Kidney (tissue), 14 donors: ENCODE results near the gene FDPS. TPM values are rescaled to one million over a fixed set of nuclear protein-coding genes. Genes with fewer than 3 reads are reported as not detected.

Experiments
- DNase-seq, 5 donors: peaks; one replicate each; pipeline ENCODE4 v3.0.0-alpha.2; 2013 to 2020
- FAIRE-seq: peaks from 2 replicates; lab custom pipeline; 2012; peaks lifted over from hg19 to GRCh38; lab: Jason Lieb, UNC
- H3K27ac ChIP-seq, 2 donors: one replicate each; pipeline ENCODE4 v1.7.0; 2013; ENCODE audit warnings: low read depth in 2 of 2, low read length in 2 of 2, inconsistent platforms in 1 of 2
- H3K27me3 ChIP-seq: one replicate; pipeline ENCODE4 v1.7.1; 2013; ENCODE audit warnings: low read length, inconsistent platforms; ENCODE audit not compliant: control insufficient read depth, insufficient read depth
- H3K36me3 ChIP-seq, 3 donors: one replicate each; pipeline versions ENCODE4 v1.7.0 to v1.7.1; 2013; ENCODE audit warnings: low read length in 3 of 3, control low read depth in 1 of 3, inconsistent platforms in 1 of 3; ENCODE audit not compliant: insufficient read depth in 3 of 3, control insufficient read depth in 2 of 3
- H3K4me1 ChIP-seq, 3 donors: one replicate each; pipeline versions ENCODE4 v1.7.0 to v1.7.1; 2013; ENCODE audit warnings: low read length in 3 of 3, inconsistent platforms in 1 of 3, low read depth in 1 of 3; ENCODE audit not compliant: control insufficient read depth in 2 of 3, insufficient read depth in 2 of 3
- H3K4me3 ChIP-seq, 3 donors: one replicate each; pipeline versions ENCODE4 v1.7.0 to v1.8.1; 2013; ENCODE audit warnings: low read length in 3 of 3, control low read depth in 1 of 3, inconsistent platforms in 1 of 3
- H3K9ac ChIP-seq, 3 donors: one replicate each; pipeline versions ENCODE4 v1.7.0 to v1.7.1; 2013; ENCODE audit warnings: low read length in 3 of 3, control low read depth in 1 of 3, inconsistent platforms in 1 of 3
- H3K9me3 ChIP-seq, 3 donors: one replicate each; pipeline versions ENCODE4 v1.7.0 to v1.7.1; 2013; ENCODE audit warnings: low read length in 3 of 3, control low read depth in 1 of 3, inconsistent platforms in 1 of 3; ENCODE audit not compliant: control insufficient read depth in 2 of 3, insufficient read depth in 1 of 3
- CTCF ChIP-seq: IDR thresholded peaks from 3 replicates; pipeline ENCODE4 v1.5.1; 2012; ENCODE audit warnings: mild to moderate bottlenecking, moderate library complexity, borderline replicate concordance; ENCODE audit not compliant: insufficient read depth; ENCODE audit errors: extremely low read depth
- intact Hi-C: fragments of 100-400 bp; cut with DNase I; formaldehyde crosslinking; loops from one replicate; pipeline ENCODE4 v1.11.1; 2022
- polyA plus RNA-seq: library from polyadenylated mRNA; stranded (reverse); fragments of 350-450 nt; fragmentation: Illumina TruSeq; extraction: RNeasy Lipid Tissue Mini Kit (QIAGEN cat#74804); gene quantifications from one replicate; pipeline ENCODE4 v1.2.3, GENCODE V29; 2014; ENCODE audit warnings: low read depth, low replicate concordance; ENCODE audit not compliant: insufficient read depth
- total RNA-seq: library from RNA; stranded (reverse); fragmentation: NEBNext Ultra II Directional; extraction: Animal tissue kit (Norgen Biotek cat#: 25700); gene quantifications from one replicate; pipeline ENCODE4 v1.2.1, GENCODE V29; 2021
- donor health status: control.
- donor health status: control.
- donor health status: control.
- donor health status: control.
- donor health status: control.
- donor health status: DM: yes; HTN: yes; CAD: no.
- donor health status: Normal renal cell carcinoma (clear cell type).

FDPS gene
- total and polyA plus RNA-seq, 2 donors from 2014 or later, result 112 to 184 TPM

- intact Hi-C loops, result no loop called here
- H3K27ac ChIP-seq, result peak overlapping the region; percentile 93 to 95
- no peak for TF ChIP-seq CTCF
- H3K9ac ChIP-seq, result peak overlapping the region; percentile 74 to 96 (median 89)
- H3K4me1 ChIP-seq, result peaks cover 0 to 6% (median 4%) of the 10 kb centered on the region in 3 donors
- H3K27me3 ChIP-seq, result no peaks in the 10 kb centered on the region
- FAIRE-seq (no peak), DNase-seq (peak in 3 of 5 donors; percentile 66 to 78 (median 67))
- no peaks in the 10 kb centered on the region for H3K9me3 ChIP-seq
- H3K36me3 ChIP-seq, result peaks cover 6 to 29% (median 27%) of the 10 kb centered on the region in 3 donors
- H3K4me3 ChIP-seq, result peak overlapping the region; percentile 92 to 98 (median 98)
Observed at GRCh38 chr1:155272466-155273342, 36.0 kb upstream of the FDPS start.

DNA sequence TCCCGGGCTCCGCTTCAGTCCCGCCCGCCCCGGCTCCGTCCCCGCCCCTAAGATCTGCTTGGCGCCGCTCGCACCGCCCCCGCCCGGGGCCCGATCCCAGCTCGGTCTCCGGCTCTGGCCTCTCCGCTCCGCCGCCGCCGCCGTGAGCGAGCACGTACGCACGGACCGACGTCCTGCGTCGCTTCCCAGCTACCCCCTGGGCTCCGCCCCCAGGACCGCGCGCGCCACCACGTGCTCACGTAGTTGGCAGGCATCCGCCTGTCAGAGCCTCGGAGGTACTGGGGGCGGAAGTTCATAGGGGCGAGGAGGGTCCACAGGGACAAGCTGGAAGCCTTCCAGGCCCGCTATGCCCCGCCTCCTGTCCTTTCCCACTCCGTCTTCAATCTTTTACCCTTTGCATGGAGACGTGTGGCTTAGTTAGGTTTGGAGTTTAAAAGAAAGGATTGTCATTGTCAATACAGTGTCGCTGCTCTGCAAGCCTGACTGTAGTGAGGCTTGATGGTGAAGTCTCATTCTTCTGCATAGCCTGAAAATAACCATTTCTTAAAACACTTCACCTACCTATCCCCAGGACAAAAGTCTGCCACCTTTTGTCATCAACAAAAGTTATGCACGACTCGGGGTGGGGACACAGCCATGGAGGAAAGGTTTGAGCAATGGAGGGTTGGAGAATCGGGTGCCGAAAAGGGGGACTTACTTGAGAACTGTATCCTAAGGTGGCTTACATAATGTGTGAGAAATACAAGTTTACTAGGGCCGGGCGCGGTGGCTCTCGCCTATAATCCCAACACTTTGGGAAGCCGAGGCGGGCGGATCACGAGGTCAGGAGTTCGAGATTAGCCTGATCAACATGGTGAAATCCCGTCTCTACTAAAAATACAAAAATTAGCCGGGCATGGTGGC is 35.1 kb upstream of the FDPS start, which contains the start of gene CLK2:
CLK2 (minus strand) TSS at position 162 of the 903 bp plus-strand sequence. CDS start 2,527 bp downstream, outside the sequence.
- no peak for TF ChIP-seq CTCF
- Histone ChIP-seq H3K4me3 (peak within 1 kb of the TSS; percentile 92 to 98 (median 98)), H3K9me3 (no peaks in the 10 kb centered on the region), H3K27ac (peak within 1 kb of the TSS; percentile 93 to 95), H3K36me3 (peaks cover 3 to 20% (median 18%) of the 10 kb centered on the region in 3 donors), H3K4me1 (peaks cover 0 to 14% (median 4%) of the 10 kb centered on the region in 3 donors), H3K9ac (peak within 1 kb of the TSS; percentile 74 to 96 (median 89)), H3K27me3 (no peaks in the 10 kb centered on the region)
- intact Hi-C loops, result no loop called here
- FAIRE-seq, result no peak
- DNase-seq, result peak; percentile 97 to 99 (median 98)

- Histone ChIP-seq H3K9me3 (no peaks in the 10 kb centered on the region), H3K4me1 (peaks cover 0 to 14% (median 3%) of the 10 kb centered on the region in 3 donors), H3K9ac (peak within 1 kb of the TSS in 2 of 3 donors; percentile 39 to 51), H3K27ac (no peak within 1 kb of the TSS), H3K27me3 (no peaks in the 10 kb centered on the region), H3K4me3 (peak within 1 kb of the TSS; percentile 58 to 69 (median 64)), H3K36me3 (no peaks in the 10 kb centered on the region)
- FAIRE-seq (no peak), DNase-seq (peak; percentile 99)
- peak; percentile 63 for TF ChIP-seq CTCF
- intact Hi-C loops, result no loop called here
Observed at GRCh38 chr1:155277070-155277901, 31.4 kb upstream of the FDPS start, which contains the start of gene HCN3. Gene HCN3 (plus strand): TSS chr1:155277463. CDS start chr1:155277591, 128 bp downstream.
